Nephron progenitor cell (in vitro differentiated cells): ENCODE measurements around the gene ERFL.
A peak's percentile ranks its signal among the peaks of the same experiment; 100 is the strongest.

Experiments used
- DNase-seq: peaks from one replicate; pipeline ENCODE4 v3.0.0; 2021
- H3K27ac Mint-ChIP-seq: 2 replicates; pipeline ENCODE4 v1.8.0; 2021; ENCODE audit warnings: mild to moderate bottlenecking, moderate library complexity, mixed read lengths
- H3K27me3 Mint-ChIP-seq: 2 replicates; pipeline ENCODE4 v1.8.0; 2021; ENCODE audit warnings: mild to moderate bottlenecking, low read depth, mixed read lengths; ENCODE audit not compliant: poor library complexity
- H3K36me3 Mint-ChIP-seq: 2 replicates; pipeline ENCODE4 v1.8.0; 2021; ENCODE audit warnings: low read depth, mixed read lengths
- H3K4me1 Mint-ChIP-seq: 2 replicates; pipeline ENCODE4 v1.8.0; 2021; ENCODE audit warnings: mixed read lengths
- H3K4me3 Mint-ChIP-seq: 2 replicates; pipeline ENCODE4 v1.8.0; 2021; ENCODE audit warnings: mild to moderate bottlenecking, moderate library complexity, mixed read lengths
- H3K9me3 Mint-ChIP-seq: 2 replicates; pipeline ENCODE4 v1.8.0; 2021; ENCODE audit warnings: mild to moderate bottlenecking, moderate library complexity, mixed read lengths
- CTCF ChIP-seq: fragments of 200-600 bp; sonication (generic); IDR thresholded peaks from 2 replicates; pipeline ENCODE4 v1.5.0; 2021; ENCODE audit warnings: antibody characterized with exemption

The ERFL gene

GRCh38 chr19:41862445-41862986, 65.7 kb downstream of the ERFL start:
- Mint-ChIP-seq H3K36me3 (peaks cover 53% of the 10 kb centered on the region), H3K27ac (no peak overlapping the region), H3K4me3 (peak overlapping the region; percentile 94), H3K27me3 (peaks cover 11% of the 10 kb centered on the region), H3K9me3 (no peaks in the 10 kb centered on the region), H3K4me1 (peaks cover 43% of the 10 kb centered on the region)
- DNase-seq = no peak
- TF ChIP-seq CTCF = no peak

GRCh38 chr19:41861846-41862245, 66.4 kb downstream of the ERFL start:
- peaks cover 53% of the 10 kb centered on the region for H3K36me3 Mint-ChIP-seq
- H3K9me3 Mint-ChIP-seq = no peaks in the 10 kb centered on the region
- peaks cover 43% of the 10 kb centered on the region for H3K4me1 Mint-ChIP-seq
- peak overlapping the region; percentile 82 for H3K27ac Mint-ChIP-seq
- H3K4me3 Mint-ChIP-seq = peak overlapping the region; percentile 94
- no peak for DNase-seq
- no peak for TF ChIP-seq CTCF
- peaks cover 17% of the 10 kb centered on the region for H3K27me3 Mint-ChIP-seq

GRCh38 chr19:41861116-41861768, 67.0 kb downstream of the ERFL start:
- Mint-ChIP-seq H3K9me3 (no peaks in the 10 kb centered on the region), H3K27me3 (peaks cover 23% of the 10 kb centered on the region), H3K4me1 (peaks cover 43% of the 10 kb centered on the region), H3K4me3 (peak overlapping the region; percentile 94), H3K36me3 (peaks cover 51% of the 10 kb centered on the region), H3K27ac (peak overlapping the region; percentile 94)
- DNase-seq = no peak
- TF ChIP-seq CTCF = no peak

- H3K27me3 Mint-ChIP-seq = peaks cover 29% of the 10 kb centered on the region
- DNase-seq = no peak
- peaks cover 43% of the 10 kb centered on the region for H3K4me1 Mint-ChIP-seq
- no peak for TF ChIP-seq CTCF
- H3K36me3 Mint-ChIP-seq = peaks cover 47% of the 10 kb centered on the region
- H3K4me3 Mint-ChIP-seq = peak overlapping the region; percentile 94
- H3K9me3 Mint-ChIP-seq = no peaks in the 10 kb centered on the region
- peak overlapping the region; percentile 94 for H3K27ac Mint-ChIP-seq
Measured at GRCh38 chr19:41860419-41861115, 67.7 kb downstream of the ERFL start.

- Mint-ChIP-seq H3K4me1 (peaks cover 43% of the 10 kb centered on the region), H3K27ac (peak within 1 kb of the TSS; percentile 99), H3K9me3 (no peaks in the 10 kb centered on the region), H3K4me3 (peak within 1 kb of the TSS; percentile 94), H3K36me3 (peaks cover 42% of the 10 kb centered on the region), H3K27me3 (peaks cover 37% of the 10 kb centered on the region)
- peak; percentile 98 for DNase-seq
- TF ChIP-seq CTCF = peak; percentile 57
Measured at GRCh38 chr19:41859618-41860418, 68.4 kb downstream of the ERFL start, which contains the start of gene RPS19. Gene RPS19 (plus strand): TSS chr19:41860255. CDS start chr19:41860775, 520 bp downstream.
